HG03439 (cell line): Measurements from ENCODE around the gene EMP3.
A peak's percentile ranks its signal among the peaks of the same experiment; 100 is the strongest.
"Not testable (repeated sequence)": the region's sequence is repeated elsewhere in the genome, so short reads cannot be mapped to it uniquely, and the experiment has no call there.

Experiments used
- ATAC-seq: cut with Tn5 transposase; IDR thresholded peaks from one replicate; pipeline ENCODE4 v1.9.1; 2021; ENCODE audit warnings: mild to moderate bottlenecking, moderate library complexity; ENCODE audit not compliant: unreplicated experiment

The EMP3 gene

DNA sequence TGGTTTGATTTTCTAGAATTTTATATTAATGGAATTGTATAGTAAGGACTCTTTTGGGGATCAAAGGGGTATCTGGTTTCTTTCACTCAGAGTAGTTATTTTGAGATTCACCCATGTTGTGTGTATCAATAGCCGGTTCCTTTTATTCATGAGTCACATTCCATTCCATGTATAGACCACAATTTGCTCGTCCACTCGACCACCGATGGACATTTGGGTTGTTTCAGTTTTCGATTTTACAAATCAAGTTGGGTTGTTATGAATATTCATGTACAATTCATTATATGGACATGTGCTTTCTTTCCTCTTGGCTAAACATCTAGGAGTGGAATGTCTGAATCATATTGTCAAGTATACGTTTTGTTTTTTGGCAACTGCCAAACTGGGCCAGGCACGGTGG, 9.6 kb upstream of the EMP3 start:
- no peak for ATAC-seq

- ATAC-seq = not testable (repeated sequence)
Measured at GRCh38 chr19:48317708-48317960, 7.7 kb upstream of the EMP3 start.

- ATAC-seq = no peak
Measured at GRCh38 chr19:48318286-48318987, 6.9 kb upstream of the EMP3 start.

DNA sequence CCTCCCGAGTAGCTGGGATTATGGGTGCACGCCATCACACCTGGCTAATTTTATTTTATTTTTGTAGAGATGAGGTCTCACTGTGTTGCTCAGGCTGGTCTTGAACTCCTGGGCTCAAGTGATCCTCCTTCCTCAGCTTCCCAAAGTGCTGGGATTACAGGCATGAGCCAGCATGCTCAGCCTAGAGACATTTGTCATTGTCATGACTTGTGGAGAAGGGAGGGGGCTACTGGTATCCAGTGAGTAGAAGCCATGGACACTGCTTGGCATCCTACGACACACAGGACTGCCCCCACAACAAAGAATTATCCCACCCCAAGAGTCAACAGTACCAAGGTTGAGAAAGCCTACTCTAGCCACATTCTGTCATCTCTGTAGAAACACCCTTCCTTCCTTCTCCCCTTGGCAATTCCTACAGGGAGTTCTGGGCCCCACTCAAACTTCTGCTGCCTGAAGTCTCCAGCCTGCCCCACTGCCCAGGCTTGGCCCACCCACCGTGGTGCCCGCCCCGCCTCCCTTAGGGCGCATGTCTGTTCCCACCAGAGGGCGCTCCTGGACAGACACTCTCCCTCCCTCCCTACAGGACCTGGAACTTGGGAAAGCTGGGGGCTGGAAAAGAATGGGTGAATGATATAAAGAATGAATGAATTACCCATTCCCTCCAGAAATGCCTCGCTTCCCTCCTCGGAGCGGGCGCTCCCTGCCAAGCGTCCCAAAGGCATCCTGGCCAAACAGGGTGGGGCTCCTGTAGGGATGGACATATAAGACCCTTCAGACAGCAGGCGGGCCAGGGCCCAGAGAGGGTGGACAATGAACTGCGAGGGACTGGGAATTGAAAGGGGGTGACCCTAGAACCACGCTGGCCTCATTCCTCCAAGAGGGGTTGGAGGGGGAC, 5.5 kb upstream of the EMP3 start:
- ATAC-seq = no peak

- peak; percentile 41 for ATAC-seq
Measured at GRCh38 chr19:48321372-48321621, 4.1 kb upstream of the EMP3 start.

- ATAC-seq = peak; percentile 64
Measured at GRCh38 chr19:48321622-48322591, 3.4 kb upstream of the EMP3 start.

DNA sequence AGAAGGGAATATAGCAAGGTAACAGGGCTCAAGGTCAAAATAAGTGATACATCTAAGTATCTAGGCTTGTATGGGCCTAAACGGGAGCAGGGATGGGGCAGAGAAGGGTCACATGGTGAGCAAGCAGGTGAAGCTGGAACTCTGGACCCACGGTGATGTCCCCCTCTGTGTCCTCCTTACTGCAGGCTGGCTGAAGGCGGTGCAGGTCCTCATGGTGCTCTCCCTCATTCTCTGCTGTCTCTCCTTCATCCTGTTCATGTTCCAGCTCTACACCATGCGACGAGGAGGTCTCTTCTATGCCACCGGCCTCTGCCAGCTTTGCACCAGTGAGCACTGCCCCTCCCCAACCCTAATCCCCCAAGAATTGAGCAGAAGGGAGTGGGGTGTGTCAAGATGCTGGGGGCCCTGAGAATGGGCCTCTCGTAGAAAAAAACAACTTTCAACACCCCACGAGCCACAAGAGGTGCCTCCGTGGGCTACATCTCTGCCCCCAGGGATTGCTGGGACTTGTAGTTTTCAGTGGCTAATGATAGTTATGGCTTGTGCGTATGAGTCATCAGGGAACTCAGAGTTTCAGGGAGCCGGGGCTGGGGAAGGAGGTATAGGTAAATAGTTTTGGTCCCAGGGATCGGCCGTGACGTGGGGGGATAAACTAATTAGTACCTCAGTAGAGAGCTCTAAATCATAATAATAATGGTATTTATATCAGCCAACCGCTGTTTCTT, 4.0 kb downstream of the EMP3 start:
- no peak for ATAC-seq

DNA sequence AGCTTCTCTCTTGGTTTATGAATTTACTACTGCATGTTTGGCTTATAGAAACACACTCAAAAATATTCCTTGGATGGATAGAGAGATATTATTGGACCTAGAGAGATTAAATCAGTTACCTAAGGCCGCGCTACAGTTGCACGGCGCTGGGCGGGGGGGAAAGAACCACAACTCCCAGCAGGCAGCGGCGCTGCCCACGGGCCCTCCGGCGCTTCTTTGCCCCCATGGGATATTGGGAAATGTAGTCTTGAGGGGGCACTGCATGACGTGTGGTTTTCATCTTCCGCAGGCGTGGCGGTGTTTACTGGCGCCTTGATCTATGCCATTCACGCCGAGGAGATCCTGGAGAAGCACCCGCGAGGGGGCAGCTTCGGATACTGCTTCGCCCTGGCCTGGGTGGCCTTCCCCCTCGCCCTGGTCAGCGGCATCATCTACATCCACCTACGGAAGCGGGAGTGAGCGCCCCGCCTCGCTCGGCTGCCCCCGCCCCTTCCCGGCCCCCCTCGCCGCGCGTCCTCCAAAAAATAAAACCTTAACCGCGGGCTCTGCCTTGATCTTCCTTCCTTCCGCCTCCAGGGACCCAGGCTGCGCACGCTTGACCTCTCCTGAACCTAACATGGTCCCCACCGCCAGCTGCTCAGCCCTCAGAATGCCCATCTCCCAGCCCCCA, 4.8 kb downstream of the EMP3 start:
- ATAC-seq = peak; percentile 29

DNA sequence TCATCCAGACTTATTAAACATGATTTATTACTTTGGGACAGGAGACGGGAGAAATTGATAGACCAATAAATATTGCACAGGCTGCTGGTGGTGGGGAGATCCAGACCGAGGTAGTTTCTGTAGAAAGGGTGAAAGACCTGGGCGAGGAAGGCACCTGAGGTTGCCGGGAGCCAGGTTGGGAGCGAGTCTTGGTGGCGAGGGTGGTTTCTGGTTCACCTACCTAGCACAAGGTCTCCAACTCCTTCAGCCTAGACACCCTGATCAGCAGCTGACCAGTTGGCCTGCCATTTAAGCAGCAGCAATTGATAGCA, 7.0 kb downstream of the EMP3 start:
- ATAC-seq = no peak

DNA sequence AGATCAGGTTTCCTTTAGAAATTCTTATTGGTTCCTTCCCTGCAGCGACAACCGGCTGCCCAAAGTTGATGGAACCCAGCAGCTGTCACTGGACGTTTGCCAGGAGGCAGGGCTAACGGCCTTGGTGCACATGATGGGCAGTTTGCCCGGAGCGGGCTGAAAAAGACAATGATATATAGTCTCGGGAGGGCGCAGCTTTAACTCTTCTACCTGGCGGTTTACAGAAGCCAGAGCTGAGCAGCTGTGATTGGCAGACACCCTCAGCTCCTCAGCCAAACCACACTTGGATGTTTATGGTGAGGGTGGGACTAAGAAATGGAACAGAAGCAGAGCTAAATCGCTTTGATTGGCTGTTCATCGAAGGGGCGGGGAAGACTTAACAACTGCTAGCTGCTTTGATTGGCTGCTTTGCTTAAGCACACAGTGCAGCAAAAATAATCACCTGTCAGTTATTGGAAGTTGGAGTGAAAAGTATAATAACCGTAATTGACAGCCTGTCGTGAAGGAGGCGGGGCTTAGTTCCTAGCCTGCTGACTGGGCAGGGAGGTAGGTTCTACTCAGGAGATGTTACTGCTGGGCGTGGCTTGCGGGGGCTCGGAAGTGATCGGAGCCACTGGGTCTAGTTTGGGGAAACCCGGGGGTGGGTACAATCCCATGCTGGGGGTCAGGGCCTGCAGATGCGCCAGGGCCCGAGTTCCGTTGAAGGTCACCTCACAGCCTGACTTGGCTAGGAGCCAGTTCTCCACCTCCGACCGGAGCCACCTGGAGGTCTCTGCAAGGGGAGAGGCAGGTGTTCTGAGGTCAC, 7.5 kb downstream of the EMP3 start:
- ATAC-seq = peak; percentile 55

- peak; percentile 49 for ATAC-seq
Measured at GRCh38 chr19:48333467-48334384, 8.4 kb downstream of the EMP3 start.

- ATAC-seq = no peak
Measured at GRCh38 chr19:48338253-48338755, 13.0 kb downstream of the EMP3 start.

DNA sequence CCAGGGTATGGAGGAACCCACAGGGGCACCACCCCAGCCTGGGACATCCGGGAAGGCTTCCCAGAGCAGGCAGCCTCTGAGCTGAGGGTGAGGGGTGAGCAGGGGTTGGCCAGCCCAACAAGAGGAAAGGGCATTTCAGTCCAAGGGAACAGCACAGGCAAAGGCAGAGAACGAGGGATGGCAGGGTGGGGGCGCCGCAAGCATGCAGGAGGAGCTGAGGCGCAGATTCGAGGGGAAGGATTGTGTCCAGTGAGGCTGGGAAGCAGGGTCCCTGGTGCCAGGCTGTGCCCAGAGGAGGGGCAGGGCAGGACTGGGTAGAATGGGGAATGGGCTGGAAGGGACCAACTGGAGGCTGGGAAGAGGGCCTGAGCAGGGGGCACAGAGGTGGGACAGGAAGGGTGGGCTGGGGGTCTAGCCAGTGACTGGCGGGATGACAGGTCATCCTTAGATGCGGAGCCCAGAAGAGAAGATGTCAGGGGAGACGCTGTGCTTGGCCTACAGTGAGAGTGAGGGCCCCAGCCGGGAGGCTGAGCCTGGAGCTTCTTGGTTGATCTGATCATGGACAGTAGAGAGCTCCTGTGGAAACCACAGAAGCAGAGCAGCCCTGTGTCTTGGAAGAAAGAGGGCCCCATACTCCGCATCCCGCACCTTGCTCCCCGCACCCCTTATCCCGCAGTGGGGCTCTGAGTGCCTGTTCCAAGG, 13.6 kb downstream of the EMP3 start:
- ATAC-seq = no peak

DNA sequence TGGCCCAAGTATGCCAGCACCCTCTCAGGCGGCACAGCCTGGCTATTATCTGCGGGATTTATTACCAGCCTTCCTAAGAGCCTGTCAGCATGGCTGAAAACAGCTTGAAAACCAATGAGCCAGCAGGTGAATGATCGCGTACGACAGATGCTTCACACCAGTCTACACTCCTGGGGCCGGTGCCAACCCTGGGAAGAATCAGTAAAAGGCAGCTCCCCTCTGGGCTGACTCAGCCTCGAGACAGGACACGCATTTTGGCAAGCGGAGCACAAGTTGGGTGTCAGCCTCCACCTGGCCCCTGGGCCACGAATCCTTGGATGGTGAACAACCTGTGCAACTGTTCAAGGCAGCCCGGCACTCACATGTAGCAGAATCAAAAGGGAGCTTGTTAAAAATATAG, 15.6 kb downstream of the EMP3 start:
- no peak for ATAC-seq

DNA sequence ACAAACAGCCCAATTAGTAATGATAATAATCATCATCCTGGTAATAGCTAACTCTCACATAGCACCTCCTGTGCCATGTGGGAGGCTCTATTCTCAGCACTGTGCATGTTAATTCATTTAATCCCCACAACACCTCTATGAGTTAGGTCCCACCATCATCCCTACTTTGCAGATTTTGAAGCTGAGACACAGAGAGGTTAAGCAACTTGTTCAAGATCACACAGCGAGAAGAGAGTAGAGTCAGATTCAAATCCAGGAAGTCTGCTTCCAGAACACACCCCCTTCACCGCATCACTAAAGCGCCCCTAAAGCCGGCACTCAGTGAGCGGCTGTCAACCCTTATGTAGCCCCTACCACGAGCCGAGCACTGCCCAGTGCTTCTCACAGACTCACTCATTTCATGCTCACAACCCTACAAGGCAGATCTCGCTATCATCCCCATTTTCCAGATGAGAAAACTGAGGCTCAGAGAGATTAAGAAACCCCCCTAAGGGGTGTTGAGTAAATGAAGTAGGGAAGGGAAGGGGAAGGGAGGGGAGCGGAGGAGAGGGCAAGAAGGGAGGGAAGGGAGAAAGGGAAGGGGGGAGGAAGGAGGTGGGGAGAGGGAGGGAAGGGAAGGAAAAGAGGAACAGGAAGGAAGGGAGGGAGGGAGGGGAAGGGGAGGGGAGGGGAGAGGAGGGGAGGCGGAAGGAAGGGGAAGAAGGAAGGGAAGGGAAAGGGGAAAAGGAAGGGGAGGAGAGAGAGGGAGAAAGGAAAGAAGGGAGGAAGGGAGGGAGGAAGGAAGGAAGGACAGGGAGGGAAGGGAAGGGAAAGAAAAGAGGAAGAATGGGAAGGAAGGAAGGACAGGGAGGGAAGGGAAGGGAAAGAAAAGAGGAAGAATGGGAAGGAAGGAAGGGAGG, 16.4 kb downstream of the EMP3 start:
- no peak for ATAC-seq

- no peak for ATAC-seq
Measured at GRCh38 chr19:48342414-48342738, 17.0 kb downstream of the EMP3 start.
